Stimulated activated CD8-positive, alpha-beta memory T cell treated with anti-CD3 and anti-CD28 coated beads, Interleukin-15, amount 100 ng/mL, for 1 hour (primary cell): ENCODE measurements around the gene LHPP.

Experiments
- DNase-seq: peaks from one replicate; pipeline ENCODE4 v3.0.0-alpha.2; 2020; ENCODE audit warnings: low read depth

LHPP gene

DNA sequence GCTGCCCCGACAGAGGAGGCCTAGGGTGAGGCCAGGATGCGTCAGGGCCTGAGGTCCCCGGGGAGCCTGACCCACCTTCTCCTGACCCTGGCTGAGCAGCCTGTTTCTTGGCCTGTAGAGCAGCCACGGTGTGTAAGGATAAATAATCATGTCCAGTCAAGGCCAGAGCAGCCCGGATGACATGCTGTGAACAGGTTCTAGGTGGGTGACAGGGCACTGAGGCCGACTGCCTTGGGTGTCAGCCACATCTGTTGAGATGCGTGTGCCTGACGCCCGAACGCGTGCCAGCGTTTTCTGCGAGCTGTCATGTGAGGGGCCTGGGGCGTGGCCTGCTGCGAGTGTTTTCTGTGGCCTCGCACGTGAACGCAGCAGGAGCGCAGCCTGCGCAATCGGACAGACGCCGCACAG lies 164.2 kb downstream of the LHPP start:
- DNase-seq = no peak

DNA sequence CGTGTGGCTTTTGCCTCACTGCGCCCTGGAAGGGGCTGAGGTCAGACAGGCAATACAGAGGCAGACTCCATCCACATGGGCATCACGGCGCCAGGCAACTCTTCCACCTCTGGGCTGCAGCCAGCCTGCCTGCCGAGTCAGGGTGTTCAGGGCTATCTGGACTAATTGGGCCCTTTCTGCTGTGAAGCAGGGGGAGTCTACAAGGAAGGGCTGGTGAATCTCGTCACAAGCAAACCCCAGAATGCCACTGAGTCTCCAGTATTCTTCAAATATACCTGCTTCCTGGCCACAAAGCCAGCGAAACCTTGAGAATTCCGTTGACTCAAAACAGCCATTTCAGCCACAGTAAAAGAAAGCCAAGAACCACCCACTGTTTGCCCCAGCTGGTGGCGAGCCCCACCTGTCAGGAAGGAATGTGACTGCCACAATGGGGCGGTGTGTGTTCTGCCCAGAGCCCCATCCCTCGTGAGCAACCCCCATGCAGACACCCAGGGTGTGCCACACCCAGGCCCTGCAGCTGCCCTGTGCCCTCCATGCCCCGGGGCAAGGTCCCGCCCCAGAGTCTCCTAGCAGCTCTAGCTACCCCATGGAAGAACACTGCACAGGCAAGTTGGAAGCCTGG lies 165.2 kb downstream of the LHPP start:
- no peak for DNase-seq

DNA sequence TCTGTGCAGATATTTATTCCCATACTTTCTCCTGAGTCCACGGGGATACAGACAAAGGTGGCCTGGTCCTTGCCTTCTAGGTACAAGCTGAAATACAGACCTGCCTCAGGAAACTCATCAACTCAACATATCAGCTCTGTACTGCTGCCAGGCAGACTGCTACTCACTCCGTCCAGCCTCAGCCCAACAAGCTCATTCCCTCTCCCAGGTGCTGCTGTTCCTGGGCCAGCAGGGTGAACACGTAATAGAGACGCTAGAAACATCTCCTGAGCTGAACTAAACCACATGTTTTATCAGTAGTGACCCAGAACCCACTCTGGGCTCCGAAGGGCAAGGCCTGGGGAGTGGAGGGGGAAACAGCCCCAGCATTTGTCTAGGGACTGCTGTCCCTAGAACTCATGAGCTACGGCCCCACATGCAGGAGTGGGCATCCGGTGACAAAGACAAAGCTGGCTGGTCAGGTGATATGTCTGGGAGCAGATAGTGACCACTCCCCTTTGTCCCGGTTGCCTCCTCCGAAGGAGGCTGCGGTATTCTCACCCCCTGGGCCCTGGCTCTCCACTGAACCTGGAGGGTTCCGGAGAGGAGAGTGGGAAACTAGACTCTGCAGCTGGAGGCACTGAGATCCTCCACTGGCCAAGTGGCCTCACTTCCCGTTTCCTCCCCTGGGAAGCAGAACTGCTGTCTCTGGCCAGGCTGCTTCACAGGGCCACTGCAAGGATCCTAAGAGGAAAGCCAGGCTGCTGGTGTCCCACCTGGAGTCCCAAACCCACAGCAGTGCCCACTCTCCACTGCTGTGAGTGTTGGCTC lies 166.4 kb downstream of the LHPP start:
- DNase-seq = no peak

DNA sequence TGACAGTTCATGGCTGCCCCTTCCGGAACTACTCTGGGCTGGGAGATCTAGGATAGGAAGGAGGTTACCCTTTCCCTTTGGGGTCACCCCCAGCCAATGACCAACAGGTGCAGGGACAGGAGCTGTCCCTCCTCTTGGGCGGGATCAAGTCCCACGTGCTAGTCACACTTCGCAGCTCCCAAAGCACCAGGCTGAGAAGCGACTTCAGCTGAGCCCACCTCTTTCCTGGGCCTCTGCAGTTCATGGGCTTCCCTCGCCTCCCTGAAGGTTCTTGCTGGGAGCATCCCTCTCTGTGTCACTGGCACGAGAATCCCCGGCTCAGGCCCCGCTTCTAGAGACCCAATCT lies 167.0 kb downstream of the LHPP start:
- DNase-seq = no peak

DNA sequence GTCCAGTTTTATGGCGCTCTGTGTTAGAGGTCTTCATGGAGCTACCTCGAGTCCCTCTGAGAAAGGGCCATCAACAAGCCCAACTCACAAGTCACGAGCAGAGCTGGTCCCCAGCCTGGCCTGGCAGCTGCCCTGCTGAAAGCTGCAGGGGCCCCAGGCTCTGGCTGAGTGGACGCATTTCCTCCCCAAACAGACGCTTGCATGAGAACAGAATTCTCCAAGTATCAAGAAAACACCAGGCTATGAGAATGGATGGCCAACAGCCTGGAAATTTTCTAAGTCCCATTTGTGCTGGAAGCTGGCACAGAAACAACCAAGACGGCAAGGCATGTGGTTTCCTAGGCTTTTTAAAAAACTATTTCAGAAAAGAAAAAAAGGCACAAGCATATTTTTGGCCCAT lies 167.8 kb downstream of the LHPP start:
- DNase-seq = no peak

DNA sequence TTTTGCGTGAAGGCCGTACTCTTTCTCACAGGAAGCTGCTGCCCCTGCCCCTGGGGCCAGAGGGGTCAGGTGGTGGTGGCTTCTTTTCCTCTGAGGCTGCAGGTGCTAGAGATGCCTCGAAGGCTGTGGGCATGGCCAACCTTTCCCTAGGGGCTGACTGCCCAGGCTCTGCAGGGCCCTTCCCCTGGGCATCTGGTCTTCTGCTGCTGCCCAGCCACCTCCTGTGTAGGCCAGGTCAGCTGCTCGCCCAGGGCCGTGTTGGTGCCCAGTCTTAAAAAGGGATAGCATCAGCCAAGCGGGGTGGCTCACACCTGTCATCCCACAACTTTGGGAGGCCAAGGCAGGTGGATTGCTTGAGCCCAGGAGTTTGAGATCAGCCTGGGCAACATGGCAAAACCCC lies 168.2 kb downstream of the LHPP start:
- no peak for DNase-seq

DNA sequence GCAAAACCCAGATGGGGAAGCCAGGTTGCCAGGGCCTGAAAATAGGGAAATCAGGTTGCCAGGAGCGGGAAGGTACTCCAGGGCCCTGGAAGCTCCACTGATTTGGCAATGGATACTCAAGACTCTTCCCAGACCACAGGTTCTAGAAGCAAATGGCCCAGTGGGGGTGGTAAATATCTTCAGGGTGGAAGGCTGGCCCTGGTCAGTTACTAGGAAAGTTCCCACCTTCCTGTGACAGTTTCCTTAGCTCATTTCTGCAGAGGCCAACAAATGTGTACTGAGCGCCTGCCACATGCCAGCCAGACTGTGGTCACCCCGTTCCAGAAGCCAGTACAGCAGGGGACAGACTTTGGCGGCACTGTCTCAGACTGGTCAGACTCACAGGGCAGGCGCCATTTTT lies 168.9 kb downstream of the LHPP start:
- DNase-seq = no peak

DNA sequence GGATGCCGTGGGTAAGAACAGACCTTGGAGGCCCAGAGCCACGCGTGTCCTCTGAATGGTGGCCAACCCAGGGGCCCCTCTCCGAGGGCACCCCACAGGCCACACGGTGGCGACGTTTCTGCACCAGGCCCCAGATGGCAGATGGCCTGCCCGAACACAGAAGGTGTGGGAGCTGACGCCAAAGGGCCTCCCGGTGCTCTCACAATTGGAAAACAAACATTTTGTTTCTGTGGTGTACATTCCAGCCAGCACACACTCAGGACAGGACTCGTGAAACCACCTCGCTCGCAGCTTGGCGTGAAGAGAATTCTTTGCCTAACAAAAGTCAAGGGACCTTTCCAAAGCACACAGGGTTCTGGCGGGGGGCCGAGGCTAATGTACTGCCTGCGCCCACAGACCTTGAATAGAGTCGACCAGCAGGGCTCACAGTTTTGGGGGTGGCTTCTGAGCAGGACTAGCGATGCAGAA lies 170.5 kb downstream of the LHPP start:
- no peak for DNase-seq

DNA sequence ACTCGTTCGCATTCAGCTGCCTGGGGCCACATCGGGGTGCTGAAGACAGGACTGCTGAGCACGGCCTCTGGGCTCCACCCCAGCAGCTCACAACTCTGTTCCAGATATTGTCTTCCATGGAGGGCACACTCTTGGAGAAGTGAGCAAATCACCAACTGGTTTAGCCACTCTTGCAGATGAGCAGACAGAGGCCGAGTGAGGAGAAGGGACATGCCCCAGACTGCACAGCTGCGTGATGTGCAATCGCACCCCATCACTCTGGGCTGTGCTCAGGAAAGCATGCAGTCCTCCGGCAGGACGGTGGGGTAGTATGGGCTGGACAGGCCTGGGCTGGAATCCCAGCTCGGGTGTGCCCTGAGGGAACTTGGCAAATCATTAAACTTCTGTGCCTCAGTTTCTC lies 170.9 kb downstream of the LHPP start:
- no peak for DNase-seq

DNA sequence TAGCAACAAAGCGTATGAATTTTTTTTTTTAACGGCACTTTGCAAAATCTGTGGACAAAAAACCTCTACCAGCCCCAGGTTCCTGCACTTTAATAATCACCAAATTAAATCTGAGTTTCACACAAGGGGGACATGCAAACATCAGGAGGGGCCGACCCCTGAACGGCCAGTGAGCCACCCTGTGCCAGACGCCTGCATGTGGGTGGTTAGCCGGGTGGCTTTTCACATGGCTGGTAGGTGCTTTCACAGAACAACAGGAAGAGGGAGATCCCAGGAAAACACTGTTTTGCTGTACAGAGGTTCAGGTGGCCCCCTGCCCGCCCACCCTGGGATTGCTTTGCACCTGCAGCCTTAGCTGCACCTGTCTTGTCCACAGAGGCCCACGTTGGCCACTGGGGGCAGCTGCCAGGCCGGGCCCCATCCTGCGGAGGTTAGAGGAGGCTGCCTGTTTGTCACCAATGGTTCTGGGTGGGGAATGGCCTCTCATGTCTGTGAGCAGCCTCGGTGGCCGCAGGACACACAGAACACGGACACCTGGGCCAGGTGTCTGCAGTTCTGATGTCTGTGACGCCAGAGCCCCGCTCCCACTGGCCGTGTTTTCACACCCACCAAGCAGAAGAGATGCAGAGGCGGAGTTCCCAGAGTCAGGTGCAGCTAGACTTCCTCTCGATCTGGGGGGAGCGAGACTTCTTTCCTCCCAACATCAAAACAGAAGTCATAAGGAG lies 174.8 kb downstream of the LHPP start:
- DNase-seq = no peak

DNA sequence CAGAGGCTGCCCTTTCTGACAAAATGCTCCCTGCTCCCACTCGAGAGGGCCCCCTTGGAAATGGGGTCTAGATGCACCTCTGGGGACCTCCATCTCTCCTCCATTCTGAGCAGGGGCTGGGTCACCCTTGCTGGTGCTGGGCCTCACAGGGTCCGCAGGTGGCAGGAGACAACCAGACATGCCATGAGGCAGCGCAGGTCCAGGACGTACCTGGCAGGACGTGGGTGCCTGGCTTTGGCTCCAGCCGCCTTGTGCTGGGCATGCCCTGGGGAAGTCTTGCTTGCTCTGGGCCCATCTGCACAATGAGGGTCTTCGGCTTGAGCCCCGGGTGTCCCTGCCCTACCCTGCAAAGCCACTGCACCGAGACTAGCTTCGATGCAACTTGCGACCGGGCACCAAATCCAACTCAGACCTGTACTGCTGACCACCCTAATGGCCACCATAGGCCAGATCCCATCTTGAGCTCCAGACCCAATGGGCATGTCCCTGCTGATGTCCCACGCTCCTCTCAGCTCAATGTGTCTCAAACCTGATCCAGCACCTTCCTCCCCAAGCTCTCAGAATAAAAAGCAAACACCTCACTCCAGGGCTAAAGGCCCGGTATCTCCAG lies 175.6 kb downstream of the LHPP start:
- no peak for DNase-seq

DNA sequence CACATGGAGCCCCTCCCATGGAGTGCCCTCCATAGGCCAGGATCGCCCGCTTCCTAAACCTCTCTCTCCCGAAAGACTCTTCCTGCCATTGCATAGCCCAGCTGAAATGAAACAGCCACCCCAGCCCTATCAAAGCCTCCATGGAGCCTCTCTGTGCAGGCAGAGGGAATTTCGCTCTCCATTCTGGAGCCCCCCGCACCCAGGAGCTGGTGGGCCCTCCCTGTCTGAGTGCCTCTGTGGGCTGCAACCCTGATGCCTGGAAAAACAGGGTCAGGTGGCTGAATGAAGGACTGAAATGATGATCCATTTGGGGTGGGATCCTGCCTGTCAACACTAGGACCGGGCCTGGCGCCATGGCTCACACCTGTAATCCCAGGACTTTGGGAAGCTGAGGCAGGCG lies 176.1 kb downstream of the LHPP start:
- no peak for DNase-seq

DNA sequence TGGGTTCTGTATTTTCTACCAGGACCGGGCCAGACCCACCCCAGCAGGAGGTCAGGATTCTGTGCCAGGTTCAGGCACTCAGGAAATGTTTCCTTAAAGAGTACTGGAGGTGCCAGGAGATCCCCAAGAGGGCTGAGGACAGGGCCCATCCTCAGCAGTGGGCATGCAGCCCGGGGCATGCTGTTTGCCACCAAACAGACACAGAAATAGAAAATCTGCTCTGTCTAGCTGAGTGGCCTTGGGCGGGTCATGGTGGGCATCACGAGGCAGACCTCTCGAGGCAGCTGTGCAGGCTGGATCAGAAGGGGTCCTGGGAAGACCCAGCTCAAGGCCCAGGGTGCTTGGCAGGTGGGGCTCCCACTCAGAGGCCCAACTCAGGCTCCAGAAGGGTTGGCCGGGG lies 177.6 kb downstream of the LHPP start:
- no peak for DNase-seq

DNA sequence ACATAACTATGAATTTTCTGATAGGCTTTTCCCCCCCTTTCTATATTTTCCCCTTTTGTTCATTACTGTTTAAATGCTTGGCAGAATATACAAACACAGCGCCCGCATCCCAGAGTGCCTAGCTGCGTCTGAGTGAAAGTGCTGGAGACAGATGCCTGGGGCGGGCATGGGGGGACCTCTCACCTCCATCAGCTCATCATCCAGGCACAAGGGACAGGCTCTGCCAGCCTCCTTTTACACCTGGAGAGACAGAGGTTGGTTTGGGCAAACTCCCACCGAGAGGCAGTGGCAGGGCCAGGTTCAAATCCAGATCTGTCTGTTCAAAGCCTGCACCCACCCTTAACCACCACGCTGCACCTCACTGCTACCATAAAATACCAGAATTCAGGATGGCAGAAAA lies 178.0 kb downstream of the LHPP start:
- no peak for DNase-seq

DNA sequence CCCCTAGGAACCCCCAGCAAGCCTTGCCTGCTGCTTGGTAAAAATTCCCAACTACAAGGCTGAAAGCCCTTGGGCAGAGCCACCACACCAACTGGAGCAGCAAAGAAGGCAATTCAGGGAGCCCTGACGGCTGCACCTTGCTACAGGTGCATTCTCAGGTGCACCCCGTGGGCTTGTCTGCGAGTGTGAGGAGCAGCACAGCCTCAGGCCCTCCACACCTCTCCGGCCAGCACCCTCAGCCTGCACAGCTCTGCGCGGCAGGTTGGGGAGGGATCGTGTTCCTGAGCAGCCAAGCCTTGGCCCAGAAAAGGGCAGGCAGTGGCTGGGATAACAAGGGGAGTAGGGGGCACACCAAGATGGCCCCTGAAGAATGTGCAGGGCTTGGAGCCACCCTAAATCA lies 178.4 kb downstream of the LHPP start:
- no peak for DNase-seq

DNA sequence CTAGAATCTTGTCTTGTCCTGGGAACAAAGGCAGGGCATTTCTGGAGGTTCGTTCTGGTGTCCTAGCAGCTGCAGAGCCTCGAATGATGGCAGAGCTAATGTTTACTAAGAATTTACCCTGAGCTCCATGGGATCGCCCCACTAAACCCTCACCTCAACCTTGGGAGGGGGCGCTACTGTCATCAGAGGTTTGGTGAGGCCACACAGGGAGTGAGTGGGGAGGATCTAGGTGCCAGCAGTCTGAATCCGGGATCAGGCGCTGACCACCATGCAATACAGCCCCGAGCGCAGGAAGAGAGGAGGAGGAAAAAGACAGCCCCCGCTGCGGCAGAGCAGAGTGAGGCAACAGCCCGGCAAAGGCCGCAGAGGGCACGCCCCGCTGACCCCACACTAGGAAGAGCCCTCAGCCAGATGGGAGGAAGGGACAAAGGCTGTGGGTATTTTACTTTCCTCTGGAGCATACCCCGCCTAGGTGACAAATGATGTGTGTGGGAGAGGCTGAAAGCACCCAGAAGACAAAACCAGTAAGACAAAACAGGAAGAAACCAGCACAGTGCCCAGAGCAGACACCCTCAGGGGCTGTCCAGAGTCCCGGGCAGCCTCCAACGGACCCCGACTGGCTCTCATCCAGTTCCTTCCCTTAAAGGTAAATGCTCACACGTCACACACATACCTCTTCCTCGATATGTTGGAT lies 179.1 kb downstream of the LHPP start:
- no peak for DNase-seq

DNA sequence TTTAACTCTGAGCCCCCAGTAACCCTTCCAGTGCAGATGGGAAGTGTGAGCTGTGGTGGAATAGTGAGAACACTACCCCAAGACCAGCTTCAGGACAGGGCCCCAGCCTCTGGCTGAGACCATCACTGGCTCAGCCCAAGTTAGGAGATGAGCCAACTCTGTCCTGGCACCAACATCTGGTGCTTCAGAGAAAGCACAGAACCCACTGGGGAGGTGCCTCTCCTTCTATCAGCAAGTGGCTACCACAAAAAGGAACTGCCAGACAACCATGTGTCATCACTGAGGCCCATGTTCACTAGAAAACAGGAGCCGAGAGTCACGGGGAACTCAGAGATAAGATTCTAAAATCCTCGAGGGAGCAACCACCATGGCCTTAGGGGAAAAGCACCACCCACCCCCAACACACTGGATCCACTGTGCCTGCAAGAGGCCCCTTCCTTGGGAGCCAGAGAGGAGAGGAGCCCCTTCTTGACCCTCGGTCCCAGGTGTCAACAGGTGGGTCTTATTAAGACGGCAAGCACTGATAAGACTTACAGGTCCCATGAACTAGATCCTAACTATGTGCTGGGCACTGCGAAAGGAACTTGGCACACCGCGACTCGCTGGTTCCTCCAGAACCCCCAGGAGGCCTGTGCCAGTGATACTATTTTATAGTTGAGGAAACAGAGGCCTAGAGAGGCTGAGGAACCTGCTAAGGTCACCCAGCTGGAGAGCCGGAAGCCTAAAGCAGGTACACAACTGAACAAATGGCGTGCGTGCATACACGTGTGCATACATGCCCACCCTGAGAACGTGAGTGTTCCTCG lies 179.9 kb downstream of the LHPP start:
- DNase-seq = no peak

DNA sequence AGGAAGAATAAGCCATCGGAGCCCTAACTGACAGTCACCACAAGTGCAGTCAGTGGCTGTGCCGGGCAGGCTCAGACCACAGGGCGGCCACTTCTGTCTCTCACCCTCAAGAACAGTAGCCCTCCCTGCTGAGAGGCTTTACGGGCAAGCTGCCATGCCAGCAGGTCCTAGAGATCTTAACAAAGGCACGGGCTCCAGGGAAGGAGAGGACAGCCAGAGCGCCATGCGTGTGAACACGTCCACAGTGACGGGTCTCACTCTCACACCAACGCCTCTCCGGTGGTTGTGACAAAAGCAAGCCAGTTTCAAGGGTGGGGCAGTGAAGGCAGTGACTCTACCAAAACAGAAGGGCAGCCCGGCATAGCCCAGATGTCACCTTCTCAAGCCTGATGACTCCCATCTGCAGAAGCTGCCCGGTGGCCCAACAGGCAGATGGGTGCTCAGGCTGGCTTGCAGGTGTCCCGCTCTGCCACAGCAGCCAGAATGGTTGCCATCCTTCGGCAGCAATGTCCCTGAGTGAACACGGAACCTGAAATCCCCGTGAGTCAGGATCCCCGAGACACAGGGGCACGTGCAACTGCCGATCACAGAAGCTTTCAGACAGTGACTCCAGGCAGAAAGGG lies 180.6 kb downstream of the LHPP start:
- DNase-seq = no peak

DNA sequence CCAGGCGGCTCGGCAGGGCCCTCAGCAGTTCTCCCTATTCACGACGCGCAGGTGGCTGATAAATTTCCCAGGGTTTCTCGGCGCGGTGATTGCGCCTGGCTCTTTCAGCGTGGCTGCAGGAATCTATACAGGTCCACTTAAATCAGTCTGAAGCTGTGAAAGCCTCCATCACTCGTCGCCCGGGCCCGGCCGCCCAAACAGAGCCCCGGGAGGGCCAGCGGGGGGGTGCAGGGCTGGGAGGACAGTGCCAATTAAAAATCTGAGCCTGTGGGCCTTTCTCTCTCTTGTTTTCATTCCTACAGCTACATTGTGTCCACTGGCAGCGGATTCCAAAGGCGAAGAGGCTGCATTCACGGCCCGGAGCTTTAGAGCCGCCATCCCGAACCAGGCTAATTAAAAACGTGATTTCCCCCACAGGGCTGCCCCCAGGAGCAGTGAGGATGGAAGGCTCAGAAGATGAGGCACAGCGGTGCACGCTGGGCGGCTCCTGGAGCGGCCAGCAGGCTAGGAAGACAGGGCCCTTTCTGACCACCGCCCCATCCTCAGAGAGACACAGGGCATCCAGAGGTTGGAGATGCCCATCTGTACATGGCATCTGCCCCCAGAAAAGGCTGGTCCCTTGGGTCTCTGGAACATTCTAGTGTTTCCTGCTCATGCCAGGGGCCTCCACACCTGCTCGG lies 181.8 kb downstream of the LHPP start:
- no peak for DNase-seq

DNA sequence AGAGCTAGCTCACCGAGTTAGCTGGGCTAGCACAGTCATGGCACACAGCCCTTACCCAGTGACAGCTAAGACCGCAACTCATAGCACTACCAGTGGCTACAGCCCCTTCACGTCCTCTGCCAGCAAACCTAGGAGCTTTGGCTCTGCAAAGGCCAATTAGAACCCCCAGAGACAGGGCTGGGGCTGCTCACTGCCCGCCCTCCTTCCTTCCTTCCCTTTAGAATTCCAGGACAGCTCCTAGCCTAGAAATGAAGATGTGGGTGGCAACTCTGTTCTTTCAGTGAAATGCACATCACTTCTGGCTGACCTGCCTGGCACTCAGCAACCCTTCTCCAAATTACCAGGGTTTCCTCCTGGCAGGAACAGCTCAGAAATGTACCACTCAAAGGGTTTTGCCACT lies 182.6 kb downstream of the LHPP start:
- no peak for DNase-seq
